Mesenchymal stem cell (in vitro differentiated cells and primary cell): ENCODE data around the gene DNAI2.

Experiments
- DNase-seq: peaks from one replicate; pipeline ENCODE4 v3.0.0-alpha.2; 2013
- H2AFZ ChIP-seq: one replicate; pipeline ENCODE4 v1.6.1; 2013; ENCODE audit warnings: low read depth, mild to moderate bottlenecking, control low read depth, inconsistent platforms, low read length, moderate library complexity
- H2AK5ac ChIP-seq: 2 replicates; pipeline ENCODE4 v1.6.1; 2013; ENCODE audit warnings: low read length, moderate library complexity, mild to moderate bottlenecking, inconsistent platforms; ENCODE audit not compliant: severe bottlenecking
- H2BK120ac ChIP-seq: one replicate; pipeline ENCODE4 v1.6.1; 2013; ENCODE audit warnings: low read depth, mild to moderate bottlenecking, inconsistent platforms, low read length, moderate library complexity
- H2BK12ac ChIP-seq, 2 experiments: one replicate each; pipeline ENCODE4 v1.6.1; 2013; ENCODE audit warnings: inconsistent platforms in 2 of 2, low read length in 2 of 2, mild to moderate bottlenecking in 2 of 2, moderate library complexity in 2 of 2, control low read depth in 1 of 2
- H2BK15ac ChIP-seq: one replicate; pipeline ENCODE4 v1.6.1; 2013; ENCODE audit warnings: mild to moderate bottlenecking, low read depth, inconsistent platforms; ENCODE audit not compliant: poor library complexity, severe bottlenecking
- H2BK5ac ChIP-seq: 2 replicates; pipeline ENCODE4 v1.6.1; 2013; ENCODE audit warnings: low read depth, mild to moderate bottlenecking, low read length, control low read depth, inconsistent platforms; ENCODE audit not compliant: poor library complexity, severe bottlenecking
- H3K14ac ChIP-seq, 2 experiments: one replicate each; pipeline ENCODE4 v1.6.1; 2013; ENCODE audit warnings: inconsistent platforms in 2 of 2, low read length in 2 of 2, control low read depth in 1 of 2, mild to moderate bottlenecking in 1 of 2, moderate library complexity in 1 of 2
- H3K18ac ChIP-seq, 2 experiments: one replicate each; pipeline ENCODE4 v1.6.1; 2013; ENCODE audit warnings: inconsistent platforms in 2 of 2, low read length in 2 of 2, control low read depth in 1 of 2, low read depth in 1 of 2, mild to moderate bottlenecking in 1 of 2
- H3K23ac ChIP-seq, 2 experiments: one replicate each; pipeline ENCODE4 v1.6.1; 2013; ENCODE audit warnings: inconsistent platforms in 2 of 2, low read length in 2 of 2, mild to moderate bottlenecking in 2 of 2, moderate library complexity in 2 of 2, control low read depth in 1 of 2
- H3K27ac ChIP-seq: 2 replicates; pipeline ENCODE4 v1.5.1; 2013; ENCODE audit warnings: mild to moderate bottlenecking, moderate library complexity, low read length, control low read depth, inconsistent platforms; ENCODE audit not compliant: poor library complexity, severe bottlenecking
- H3K27me3 ChIP-seq, 2 experiments: 2 replicates each; pipeline versions ENCODE4 v1.6.1 to v1.7.0; 2013; ENCODE audit warnings: low read length in 2 of 2, mild to moderate bottlenecking in 2 of 2, moderate library complexity in 2 of 2, control low read depth in 1 of 2, inconsistent platforms in 1 of 2; ENCODE audit not compliant: control insufficient read depth in 1 of 2, insufficient read depth in 1 of 2
- H3K36me3 ChIP-seq, 2 experiments: 2 replicates each; pipeline versions ENCODE4 v1.6.1 to v1.7.0; 2013; ENCODE audit warnings: low read length in 2 of 2, control low read depth in 1 of 2, inconsistent platforms in 1 of 2, low read depth in 1 of 2, mild to moderate bottlenecking in 1 of 2; ENCODE audit not compliant: insufficient read depth in 2 of 2, control insufficient read depth in 1 of 2
- H3K4ac ChIP-seq, 2 experiments: one replicate each; pipeline ENCODE4 v1.6.1; 2013; ENCODE audit warnings: inconsistent platforms in 2 of 2, low read length in 2 of 2, mild to moderate bottlenecking in 2 of 2, moderate library complexity in 2 of 2, control low read depth in 1 of 2, low read depth in 1 of 2
- H3K4me1 ChIP-seq: 2 replicates; pipeline ENCODE4 v1.6.1; 2013; ENCODE audit warnings: low read depth, low read length, control low read depth; ENCODE audit not compliant: control insufficient read depth, insufficient read depth
- H3K4me2 ChIP-seq: 2 replicates; pipeline ENCODE4 v1.6.1; 2013; ENCODE audit warnings: low read length, mild to moderate bottlenecking, inconsistent platforms; ENCODE audit not compliant: poor library complexity, severe bottlenecking
- H3K4me3 ChIP-seq, 2 experiments: 2 replicates each; pipeline versions ENCODE4 v1.5.1 to v1.7.0; 2013; ENCODE audit warnings: low read length in 2 of 2, mild to moderate bottlenecking in 2 of 2, control low read depth in 1 of 2, low read depth in 1 of 2; ENCODE audit not compliant: insufficient read depth in 1 of 2
- H3K79me1 ChIP-seq: replicated peaks from 2 replicates; pipeline ENCODE4 v1.6.1; 2013; ENCODE audit warnings: mild to moderate bottlenecking, control low read depth, low read length, inconsistent platforms; ENCODE audit not compliant: poor library complexity, severe bottlenecking
- H3K9ac ChIP-seq: 2 replicates; pipeline ENCODE4 v1.7.0; 2013; ENCODE audit warnings: mild to moderate bottlenecking, low read length, moderate library complexity
- H3K9me3 ChIP-seq: 2 replicates; pipeline ENCODE4 v1.7.0; 2013; ENCODE audit warnings: mild to moderate bottlenecking, low read length; ENCODE audit not compliant: control insufficient read depth
- H4K8ac ChIP-seq: one replicate; pipeline ENCODE4 v1.6.1; 2013; ENCODE audit warnings: inconsistent platforms, mild to moderate bottlenecking, low read length, moderate library complexity
- H4K91ac ChIP-seq: one replicate; pipeline ENCODE4 v1.6.1; 2013; ENCODE audit warnings: mild to moderate bottlenecking, low read length, inconsistent platforms
- whole genome bisulfite sequencing: methylation state at CpG from one replicate; pipeline ENCODE4 v1.1.7; 2013; ENCODE audit warnings: mixed read lengths; 5-methylcytosine and 5-hydroxymethylcytosine counted together

DNAI2 gene

DNA sequence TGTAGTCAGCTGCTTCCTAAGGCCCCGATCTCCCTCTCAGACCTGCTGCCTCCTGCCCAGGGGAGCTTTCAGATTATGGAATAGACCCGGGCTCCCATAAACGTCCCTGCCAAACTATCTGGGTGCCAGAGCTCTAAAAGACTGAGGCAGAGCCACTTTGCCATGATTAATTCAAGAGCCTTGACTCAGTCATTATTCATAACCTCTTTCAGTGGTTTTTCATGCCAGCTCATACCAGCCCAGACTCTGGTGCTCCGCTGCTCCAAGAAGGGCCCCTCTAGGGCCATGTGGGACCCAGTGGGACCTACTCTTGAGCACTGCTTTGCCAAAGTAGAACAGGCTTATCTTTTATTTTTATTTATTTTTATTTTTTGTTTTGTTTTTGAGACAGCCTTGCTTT lies 23.9 kb downstream of the DNAI2 start:
- Histone ChIP-seq H3K36me3 (no peaks in the 10 kb centered on the region), H2BK5ac (no peak overlapping the region), H4K8ac (no peak overlapping the region), H3K9me3 (no peaks in the 10 kb centered on the region), H2BK15ac (no peak overlapping the region), H3K18ac (no peak overlapping the region), H3K27me3 (peaks cover 13 to 17% of the 10 kb centered on the region in 2 experiments), H3K27ac (no peak overlapping the region), H2AK5ac (no peak overlapping the region), H3K9ac (peak overlapping the region; percentile 38), H2AFZ (no peak overlapping the region), H4K91ac (no peak overlapping the region), H3K14ac (no peak overlapping the region), H3K79me1 (no peaks in the 10 kb centered on the region), H3K4me2 (no peak overlapping the region), H2BK12ac (no peak overlapping the region), H3K4ac (no peak overlapping the region), H3K4me3 (no peak overlapping the region), H3K23ac (no peak overlapping the region), H2BK120ac (no peak overlapping the region), H3K4me1 (peaks cover 2% of the 10 kb centered on the region)
- DNase-seq, result no peak
- WGBS, result 74% methylated on average over 4 of the region's 4 CpGs

DNA sequence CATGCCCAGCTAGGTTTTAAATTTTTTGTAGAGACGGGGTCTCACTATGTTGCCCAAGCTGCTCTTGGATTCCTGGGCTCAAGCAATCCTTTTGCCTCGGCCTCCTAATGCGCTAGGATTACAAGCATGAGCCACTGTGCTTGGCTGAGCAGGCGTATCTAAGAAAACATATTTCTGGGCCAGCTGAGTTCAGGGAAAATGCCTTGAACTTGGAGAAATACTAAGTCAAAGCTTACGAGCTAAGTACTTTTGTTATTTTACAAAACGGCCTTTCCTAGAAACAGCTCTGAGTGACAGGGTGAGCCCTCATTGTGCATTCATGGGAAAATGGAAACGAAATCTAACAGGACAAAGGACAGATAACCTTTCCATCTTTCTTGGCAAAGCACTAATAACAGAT lies 24.7 kb downstream of the DNAI2 start:
- H3K4me3 ChIP-seq, result no peak overlapping the region
- H2BK12ac ChIP-seq, result no peak overlapping the region
- H2BK5ac ChIP-seq, result no peak overlapping the region
- no peak overlapping the region for H3K18ac ChIP-seq
- H2AFZ ChIP-seq, result no peak overlapping the region
- H3K79me1 ChIP-seq, result no peaks in the 10 kb centered on the region
- no peak overlapping the region for H2BK15ac ChIP-seq
- H4K91ac ChIP-seq, result no peak overlapping the region
- H3K14ac ChIP-seq, result no peak overlapping the region
- peaks cover 13 to 17% of the 10 kb centered on the region in 2 experiments for H3K27me3 ChIP-seq
- 90% methylated on average over 6 of the region's 7 CpGs for WGBS
- no peak overlapping the region for H2AK5ac ChIP-seq
- no peak overlapping the region for H4K8ac ChIP-seq
- H3K27ac ChIP-seq, result no peak overlapping the region
- no peak for DNase-seq
- no peak overlapping the region for H3K9ac ChIP-seq
- H3K9me3 ChIP-seq, result no peaks in the 10 kb centered on the region
- no peak overlapping the region for H2BK120ac ChIP-seq
- H3K4me2 ChIP-seq, result no peak overlapping the region
- no peak overlapping the region for H3K4ac ChIP-seq
- no peaks in the 10 kb centered on the region for H3K36me3 ChIP-seq
- H3K4me1 ChIP-seq, result peaks cover 2% of the 10 kb centered on the region
- H3K23ac ChIP-seq, result no peak overlapping the region

DNA sequence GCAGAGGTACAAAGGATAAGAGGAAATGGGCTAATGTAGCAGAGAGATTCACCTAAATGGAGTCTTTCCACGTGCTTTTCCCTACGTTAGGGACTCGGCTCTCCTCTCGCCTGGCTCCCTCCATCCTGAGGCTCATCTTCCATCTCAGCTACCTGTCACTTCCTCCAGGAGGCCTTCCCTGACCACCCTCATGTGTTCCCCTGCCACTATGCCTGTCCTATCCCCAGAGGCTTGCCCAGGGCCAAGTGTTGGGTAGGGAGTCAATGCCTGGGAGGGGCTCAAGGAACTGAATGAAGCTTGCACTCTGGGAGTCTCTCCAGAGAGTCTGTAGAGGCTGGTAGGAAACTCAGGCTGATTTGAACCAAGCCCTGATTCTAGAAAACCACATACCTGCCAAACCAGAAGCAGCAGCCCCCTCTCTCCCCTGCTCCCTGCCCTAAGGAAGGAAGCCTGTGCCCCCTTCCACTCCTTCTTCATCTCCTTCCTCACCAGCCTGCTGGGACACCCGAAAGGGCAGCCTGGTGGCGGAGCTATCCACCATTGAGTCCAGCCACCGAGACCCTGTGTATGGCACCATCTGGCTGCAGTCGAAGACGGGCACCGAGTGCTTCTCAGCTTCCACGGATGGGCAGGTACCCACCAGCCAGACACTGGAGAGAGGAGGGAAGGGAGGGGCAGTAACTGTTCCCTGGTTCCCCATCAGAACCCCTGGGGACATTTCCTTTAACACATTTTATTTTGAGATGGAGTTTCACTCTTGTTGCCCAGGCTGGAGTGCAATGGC lies 25.4 kb downstream of the DNAI2 start:
- Histone ChIP-seq H3K14ac (no peak overlapping the region), H2BK120ac (no peak overlapping the region), H2AFZ (no peak overlapping the region), H3K23ac (no peak overlapping the region), H2BK12ac (no peak overlapping the region), H3K9me3 (no peaks in the 10 kb centered on the region), H3K4me1 (peaks cover 2% of the 10 kb centered on the region), H4K8ac (no peak overlapping the region), H3K27me3 (peaks cover 16 to 17% of the 10 kb centered on the region in 2 experiments), H3K4me2 (no peak overlapping the region), H3K4ac (no peak overlapping the region), H3K18ac (no peak overlapping the region), H2BK5ac (no peak overlapping the region), H3K4me3 (no peak overlapping the region), H3K9ac (no peak overlapping the region), H4K91ac (no peak overlapping the region), H3K27ac (no peak overlapping the region), H2AK5ac (no peak overlapping the region), H3K36me3 (no peaks in the 10 kb centered on the region), H3K79me1 (no peaks in the 10 kb centered on the region), H2BK15ac (no peak overlapping the region)
- WGBS, result 71% methylated on average over 11 of the region's 11 CpGs
- DNase-seq, result no peak

DNA sequence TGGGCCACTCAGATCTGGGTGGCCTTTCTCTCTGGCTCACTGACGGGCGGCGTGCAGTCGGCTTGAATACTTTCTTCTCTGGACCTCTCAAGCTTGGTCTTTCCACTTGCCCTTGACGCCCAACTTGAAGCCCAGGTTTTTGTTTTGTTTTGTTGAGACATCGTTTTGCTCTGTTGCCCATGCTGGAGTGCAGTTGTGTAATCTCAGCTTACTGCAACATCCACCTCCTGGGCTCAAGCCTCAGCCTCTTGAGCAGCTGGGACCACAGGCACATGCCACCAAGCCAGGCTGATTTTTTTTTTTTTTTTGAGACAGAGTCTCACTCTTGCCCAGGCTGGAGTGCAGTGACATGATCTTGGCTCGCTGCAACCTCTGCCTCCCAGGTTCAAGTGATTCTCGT lies 29.3 kb downstream of the DNAI2 start:
- H3K9me3 ChIP-seq, result no peaks in the 10 kb centered on the region
- no peak overlapping the region for H3K27ac ChIP-seq
- H2BK5ac ChIP-seq, result no peak overlapping the region
- H2BK120ac ChIP-seq, result no peak overlapping the region
- H3K14ac ChIP-seq, result no peak overlapping the region
- H2AFZ ChIP-seq, result no peak overlapping the region
- H3K4me2 ChIP-seq, result no peak overlapping the region
- no peak overlapping the region for H3K4me3 ChIP-seq
- H3K79me1 ChIP-seq, result no peaks in the 10 kb centered on the region
- WGBS, result 86% methylated on average over 7 of the region's 8 CpGs
- no peak overlapping the region for H3K18ac ChIP-seq
- H3K27me3 ChIP-seq, result peaks cover 15 to 32% of the 10 kb centered on the region in 2 experiments
- no peak overlapping the region for H3K23ac ChIP-seq
- no peaks in the 10 kb centered on the region for H3K36me3 ChIP-seq
- no peak for DNase-seq
- H2BK15ac ChIP-seq, result no peak overlapping the region
- H4K91ac ChIP-seq, result no peak overlapping the region
- H3K4ac ChIP-seq, result no peak overlapping the region
- H3K4me1 ChIP-seq, result no peaks in the 10 kb centered on the region
- no peak overlapping the region for H4K8ac ChIP-seq
- no peak overlapping the region for H2BK12ac ChIP-seq
- H3K9ac ChIP-seq, result no peak overlapping the region
- H2AK5ac ChIP-seq, result no peak overlapping the region
